PC-9 (cell line): Measurements from ENCODE around the gene LEUTX. TPM values are rescaled to one million over a fixed set of nuclear protein-coding genes. Genes with fewer than 3 reads are reported as not detected.

Experiments used
- BruUV-seq: library from RNA; stranded (reverse); fragments of 400-500 nt; replicated peaks from 2 replicates; lab custom pipeline; 2021; lab: Mats Ljungman, UMichigan
- CTCF ChIA-PET: fragments of 300-600 bp; sonication (Branson Sonifier 250); formaldehyde crosslinking; loops from one replicate; lab custom pipeline; 2022; ENCODE audit warnings: antibody characterized with exemption; lab: Charles Lee
- POLR2A ChIA-PET: fragments of 300-600 bp; sonication (Branson Sonifier 250); formaldehyde crosslinking; loops from one replicate; lab custom pipeline; 2022; ENCODE audit warnings: antibody characterized with exemption; ENCODE audit not compliant: unreplicated experiment; lab: Charles Lee
- DNase-seq, 2 experiments: peaks; one replicate each; pipeline versions ENCODE4 v3.0.0 to v3.0.0-alpha.2; 2015 to 2022; ENCODE audit warnings: mixed read lengths in 1 of 2
- H2AFZ ChIP-seq: fragments of 200-600 bp; sonication (generic); 2 replicates; pipeline ENCODE4 v1.8.1; 2017; ENCODE audit warnings: antibody characterized with exemption
- H3F3A ChIP-seq: fragments of 200-600 bp; sonication (generic); 2 replicates; pipeline ENCODE4 v1.8.1; 2017; ENCODE audit warnings: antibody characterized with exemption, mild to moderate bottlenecking, low read depth; ENCODE audit not compliant: insufficient read depth
- H3K27ac ChIP-seq: fragments of 200-600 bp; sonication (generic); 2 replicates; pipeline ENCODE4 v1.6.1; 2016; ENCODE audit warnings: mixed run types
- H3K27me3 ChIP-seq: fragments of 200-600 bp; sonication (generic); 2 replicates; pipeline ENCODE4 v1.6.1; 2016; ENCODE audit warnings: low read depth, mixed run types; ENCODE audit not compliant: insufficient read depth
- H3K36me3 ChIP-seq: fragments of 200-600 bp; sonication (generic); 2 replicates; pipeline ENCODE4 v1.6.1; 2016; ENCODE audit warnings: low read depth, mixed run types
- H3K4me1 ChIP-seq: fragments of 200-600 bp; sonication (generic); replicated peaks from 2 replicates; pipeline ENCODE4 v1.6.1; 2016; ENCODE audit warnings: mixed run types; ENCODE audit not compliant: insufficient read depth
- H3K4me2 ChIP-seq: fragments of 200-600 bp; sonication (generic); 2 replicates; pipeline ENCODE4 v1.6.1; 2017; ENCODE audit warnings: mixed run types
- H3K4me3 ChIP-seq: fragments of 200-600 bp; sonication (generic); 2 replicates; pipeline ENCODE4 v1.6.1; 2016; ENCODE audit warnings: mixed run types
- H3K79me2 ChIP-seq: fragments of 200-600 bp; sonication (generic); 2 replicates; pipeline ENCODE4 v1.6.1; 2017; ENCODE audit warnings: low read depth, mixed run types
- H3K9me2 ChIP-seq: fragments of 200-600 bp; sonication (generic); 2 replicates; pipeline ENCODE4 v1.8.1; 2017; ENCODE audit warnings: mild to moderate bottlenecking; ENCODE audit not compliant: insufficient read depth
- H3K9me3 ChIP-seq: fragments of 200-600 bp; sonication (generic); 2 replicates; pipeline ENCODE4 v1.8.1; 2016; ENCODE audit warnings: low read depth; ENCODE audit not compliant: insufficient read depth
- H4K20me1 ChIP-seq: fragments of 200-600 bp; sonication (generic); 2 replicates; pipeline ENCODE4 v1.8.1; 2017; ENCODE audit not compliant: insufficient read depth
- CTCF ChIP-seq: fragments of 200-600 bp; sonication (generic); conservative IDR thresholded peaks from 2 replicates; pipeline ENCODE4 v1.6.1; 2017; ENCODE audit warnings: mixed run types, antibody characterized with exemption, mild to moderate bottlenecking, moderate library complexity
- EZH2 ChIP-seq: fragments of 200-600 bp; sonication (generic); IDR thresholded peaks from 2 replicates; pipeline ENCODE4 v1.8.0; 2017; ENCODE audit warnings: antibody characterized with exemption, low read depth
- intact Hi-C: fragments of 100-400 bp; cut with micrococcal nuclease; formaldehyde crosslinking; loops from one replicate; pipeline ENCODE4 v1.10.0; 2022; ENCODE audit not compliant: unreplicated experiment
- total RNA-seq: library from RNA; stranded (reverse); gene quantifications from 2 replicates; pipeline ENCODE4 v1.2.3, GENCODE V29; 2021

The LEUTX gene
- total RNA-seq, 1 experiment from 2014 or later: not detected

GRCh38 chr19:39809368-39809767 lies 30.7 kb downstream of the LEUTX start:
- Histone ChIP-seq H3K9me2 (no peaks in the 10 kb centered on the region), H3K27ac (no peak overlapping the region), H2AFZ (no peak overlapping the region), H3K4me3 (no peak overlapping the region), H3K4me1 (no peaks in the 10 kb centered on the region), H3K79me2 (no peaks in the 10 kb centered on the region), H3K36me3 (no peaks in the 10 kb centered on the region), H3K4me2 (no peak overlapping the region), H3K9me3 (no peaks in the 10 kb centered on the region), H3F3A (no peaks in the 10 kb centered on the region), H3K27me3 (peaks cover 10% of the 10 kb centered on the region; the same call in 1 of the 2 replicates), H4K20me1 (no peaks in the 10 kb centered on the region)
- no peak for TF ChIP-seq EZH2
- no peak for TF ChIP-seq CTCF
- intact Hi-C loops: no loop called here
- no TSS peak for BruUV-seq
- no peak for DNase-seq
- POLR2A ChIA-PET: no interaction called here
- CTCF ChIA-PET: interaction anchor here (0.6 to 0.7 kb wide), 2 partner anchors 57 to 277 kb away, joined by 4 to 14 read pairs; partner anchors contain the start of gene EID2B

- TF ChIP-seq CTCF: no peak
- no peak for TF ChIP-seq EZH2
- DNase-seq: no peak
- no TSS peak for BruUV-seq
- Histone ChIP-seq H3K27me3 (peaks cover 10% of the 10 kb centered on the region; the same call in 1 of the 2 replicates), H3K36me3 (no peaks in the 10 kb centered on the region), H4K20me1 (no peaks in the 10 kb centered on the region), H3K4me3 (no peak overlapping the region), H3K27ac (no peak overlapping the region), H3K79me2 (no peaks in the 10 kb centered on the region), H3K4me2 (no peak overlapping the region), H2AFZ (no peak overlapping the region), H3K9me3 (no peaks in the 10 kb centered on the region), H3F3A (no peaks in the 10 kb centered on the region), H3K9me2 (no peaks in the 10 kb centered on the region), H3K4me1 (no peaks in the 10 kb centered on the region)
- CTCF ChIA-PET: no interaction called here
- intact Hi-C loops: no loop called here
- POLR2A ChIA-PET: no interaction called here
Measured at GRCh38 chr19:39810424-39810823, 31.8 kb downstream of the LEUTX start.

- Histone ChIP-seq H3K27ac (no peak overlapping the region), H3K4me2 (no peak overlapping the region), H3K36me3 (no peaks in the 10 kb centered on the region), H4K20me1 (no peaks in the 10 kb centered on the region), H3F3A (no peaks in the 10 kb centered on the region), H3K9me2 (no peaks in the 10 kb centered on the region), H3K27me3 (peaks cover 10% of the 10 kb centered on the region; the same call in 1 of the 2 replicates), H2AFZ (no peak overlapping the region), H3K9me3 (no peaks in the 10 kb centered on the region), H3K4me3 (no peak overlapping the region), H3K4me1 (no peaks in the 10 kb centered on the region), H3K79me2 (no peaks in the 10 kb centered on the region)
- no TSS peak for BruUV-seq
- TF ChIP-seq CTCF (no peak), EZH2 (no peak)
- ChIA-PET POLR2A (no interaction called here), CTCF (no interaction called here)
- intact Hi-C loops: no loop called here
- DNase-seq: no peak
Measured at GRCh38 chr19:39811064-39811463, 32.4 kb downstream of the LEUTX start.
